Measurements from ENCODE around the gene TCOF1. TPM values are rescaled to one million over a fixed set of nuclear protein-coding genes. Genes with fewer than 3 reads are reported as not detected.

The TCOF1 gene
- total RNA-seq, 4 donors from 2014 or later: 32.1 to 64.8 (median 38.7) TPM

GRCh38 chr5:150342583-150342982 is 14.9 kb upstream of the TCOF1 start:
- DNase-seq (ENCODE audit: low spot score in 2 of 2): no peak
- Histone ChIP-seq H3K36me3 (no peaks in the 10 kb centered on the region), H3K4me1 (peaks cover 0 to 12% (median 5%) of the 10 kb centered on the region in 4 donors), H3K4me3 (no peak overlapping the region), H3K27ac (no peak overlapping the region), H3K9me3 (no peaks in the 10 kb centered on the region), H3K27me3 (no peaks in the 10 kb centered on the region)
- TF ChIP-seq POLR2A (IDR thresholded peaks at IDR 0.05) (no peak), EP300 (IDR thresholded peaks at IDR 0.05) (no peak), CTCF (IDR thresholded peaks at IDR 0.05) (no peak)
- 88 to 90% methylated on average over 5 of the region's 5 CpGs for WGBS, 2 donors

- DNase-seq (ENCODE audit: low spot score in 2 of 2): no peak
- Histone ChIP-seq H3K9me3 (no peaks in the 10 kb centered on the region), H3K36me3 (no peaks in the 10 kb centered on the region), H3K4me3 (no peak overlapping the region), H3K27me3 (no peaks in the 10 kb centered on the region), H3K4me1 (peaks cover 0 to 4% (median 2%) of the 10 kb centered on the region in 4 donors), H3K27ac (no peak overlapping the region)
- TF ChIP-seq CTCF (IDR thresholded peaks at IDR 0.05): no peak
- TF ChIP-seq POLR2A (IDR thresholded peaks at IDR 0.05): no peak
- no peak for TF ChIP-seq EP300 (IDR thresholded peaks at IDR 0.05)
- WGBS, 2 donors: 80 to 82% methylated on average over 7 of the region's 7 CpGs
Measured at GRCh38 chr5:150343994-150344631, 13.4 kb upstream of the TCOF1 start.

- H3K36me3 ChIP-seq: no peaks in the 10 kb centered on the region
- WGBS, 2 donors: 54 to 56% methylated on average over 5 of the region's 5 CpGs
- H3K9me3 ChIP-seq: no peaks in the 10 kb centered on the region
- no peaks in the 10 kb centered on the region for H3K27me3 ChIP-seq
- no peak overlapping the region for H3K27ac ChIP-seq
- no peak overlapping the region for H3K4me3 ChIP-seq
- H3K4me1 ChIP-seq: peaks cover 0 to 4% (median 2%) of the 10 kb centered on the region in 4 donors
- TF ChIP-seq CTCF (IDR thresholded peaks at IDR 0.05): no peak
- no peak for TF ChIP-seq POLR2A (IDR thresholded peaks at IDR 0.05)
- TF ChIP-seq EP300 (IDR thresholded peaks at IDR 0.05): no peak
- no peak for DNase-seq (ENCODE audit: low spot score in 2 of 2)
Measured at GRCh38 chr5:150345716-150346115, 11.8 kb upstream of the TCOF1 start.

GRCh38 chr5:150346592-150346991 is 10.9 kb upstream of the TCOF1 start:
- Histone ChIP-seq H3K9me3 (no peaks in the 10 kb centered on the region), H3K27ac (no peak overlapping the region), H3K36me3 (no peaks in the 10 kb centered on the region), H3K27me3 (no peaks in the 10 kb centered on the region), H3K4me1 (peaks cover 0 to 10% (median 5%) of the 10 kb centered on the region in 4 donors), H3K4me3 (no peak overlapping the region)
- no peak for DNase-seq (ENCODE audit: low spot score in 2 of 2)
- no peak for TF ChIP-seq EP300 (IDR thresholded peaks at IDR 0.05)
- no peak for TF ChIP-seq POLR2A (IDR thresholded peaks at IDR 0.05)
- TF ChIP-seq CTCF (IDR thresholded peaks at IDR 0.05): no peak
- 75 to 85% methylated on average over 6 of the region's 6 CpGs for WGBS, 2 donors

GRCh38 chr5:150347003-150347402 is 10.5 kb upstream of the TCOF1 start:
- Histone ChIP-seq H3K4me3 (no peak overlapping the region), H3K4me1 (peaks cover 0 to 10% (median 5%) of the 10 kb centered on the region in 4 donors), H3K9me3 (no peaks in the 10 kb centered on the region), H3K27ac (no peak overlapping the region), H3K36me3 (no peaks in the 10 kb centered on the region), H3K27me3 (no peaks in the 10 kb centered on the region)
- TF ChIP-seq POLR2A (IDR thresholded peaks at IDR 0.05) (no peak), EP300 (IDR thresholded peaks at IDR 0.05) (no peak), CTCF (IDR thresholded peaks at IDR 0.05) (no peak)
- DNase-seq (ENCODE audit: low spot score in 2 of 2): no peak
- WGBS, 2 donors: 92 to 97% methylated on average over 2 of the region's 2 CpGs

All from tibial nerve (tissue), 4 donors.